HG02943 (cell line): ENCODE data around the gene VSTM2B.

Experiments
- ATAC-seq: cut with Tn5 transposase; IDR thresholded peaks from one replicate; pipeline ENCODE4 v1.9.1; 2021; ENCODE audit warnings: mild to moderate bottlenecking, low read depth, moderate library complexity; ENCODE audit not compliant: unreplicated experiment

The VSTM2B gene

DNA sequence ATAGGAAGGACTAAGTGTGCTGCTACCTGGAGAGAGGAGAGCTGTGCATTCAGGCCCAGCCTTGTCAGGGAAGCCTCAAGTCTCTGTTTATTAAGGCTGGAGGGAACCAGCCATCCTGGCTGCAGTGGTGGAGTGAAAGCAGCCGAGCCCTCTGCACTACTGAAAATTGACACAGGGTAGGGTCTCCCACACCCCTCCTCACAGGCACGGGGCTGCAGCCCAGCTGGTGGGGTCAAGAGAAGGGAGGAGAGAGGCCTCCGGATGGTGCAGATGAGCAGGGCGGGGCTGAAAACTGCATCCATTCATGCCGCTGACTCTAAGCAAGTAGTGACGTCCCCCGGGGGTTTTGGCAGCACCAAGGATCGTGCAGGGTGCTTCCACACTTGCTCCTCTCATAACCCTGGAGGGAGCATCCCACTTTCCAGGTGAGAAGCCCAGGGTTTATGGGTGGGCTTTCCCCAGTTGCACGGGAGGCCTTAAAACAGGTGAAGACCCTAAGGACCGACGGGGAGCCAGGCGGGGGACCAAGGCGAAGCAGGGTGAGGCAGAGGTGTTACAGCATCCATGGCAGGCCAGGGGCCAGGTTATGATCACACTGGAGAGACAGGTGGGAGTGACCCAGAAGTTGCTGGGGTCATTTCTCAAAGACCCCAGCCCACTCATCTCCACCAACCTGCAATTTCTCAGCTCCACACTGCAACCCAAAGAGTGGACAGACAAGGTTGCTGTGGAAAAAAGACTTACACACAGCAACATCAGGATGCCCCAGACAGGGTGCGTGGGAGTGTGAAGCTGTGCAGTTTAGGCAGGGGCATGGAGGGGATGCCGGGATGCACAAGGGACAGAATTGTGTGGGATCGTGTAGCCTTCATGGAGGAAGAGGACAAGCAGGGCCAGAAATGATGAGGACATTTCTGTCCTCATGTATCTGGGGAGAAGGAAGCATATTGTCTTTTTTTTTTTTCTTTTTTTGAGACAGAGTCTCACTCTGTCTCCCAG lies 36.8 kb downstream of the VSTM2B start:
- no peak for ATAC-seq

DNA sequence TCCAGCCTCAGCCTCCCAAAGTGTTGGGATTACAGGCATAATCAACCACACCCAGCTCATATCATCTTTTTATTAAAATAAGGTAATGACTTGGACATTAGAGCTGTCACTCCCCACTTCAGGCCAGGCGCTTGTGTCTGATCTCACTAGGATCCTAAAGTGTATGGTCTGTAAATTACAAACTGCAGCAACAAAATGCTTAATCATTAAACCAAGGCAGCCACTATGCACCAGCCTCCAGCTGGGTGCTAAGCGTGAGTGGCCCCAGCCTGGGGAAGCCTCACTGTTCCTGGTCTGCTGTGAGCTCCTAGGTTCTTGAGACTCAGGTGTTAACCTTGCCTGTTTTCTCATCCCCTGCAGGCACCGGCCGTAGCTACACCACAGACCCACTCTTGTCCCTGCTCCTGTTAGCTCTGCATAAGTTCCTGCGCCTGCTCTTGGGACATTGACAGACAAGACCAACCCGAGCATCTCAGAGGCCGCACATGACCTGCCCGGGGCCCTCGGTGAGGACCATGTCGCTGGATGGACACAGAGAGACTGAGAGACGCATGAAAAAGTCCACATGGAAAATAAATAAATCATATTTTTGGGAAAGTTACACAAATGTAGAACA lies 37.8 kb downstream of the VSTM2B start:
- no peak for ATAC-seq

DNA sequence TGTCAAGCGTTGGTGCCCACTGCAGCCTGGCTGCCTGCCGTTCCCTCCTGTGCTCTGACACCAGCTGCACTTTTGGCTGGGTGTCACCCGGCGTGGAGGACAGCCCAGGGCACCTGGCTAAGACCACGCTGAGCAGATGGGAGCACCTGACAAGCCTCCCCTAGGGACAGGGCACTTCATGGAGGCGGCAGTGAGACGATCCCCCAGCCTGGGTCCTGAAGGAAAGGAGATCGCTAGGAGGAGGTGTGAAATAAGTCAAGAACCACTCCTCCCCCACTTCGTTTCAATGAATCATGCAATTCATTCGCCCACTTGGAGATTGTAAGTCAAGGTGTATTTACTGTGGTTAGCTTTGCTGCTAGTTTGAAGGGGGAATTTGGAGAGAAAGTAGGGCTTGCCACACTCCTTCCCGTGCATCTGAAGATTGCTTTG lies 38.8 kb downstream of the VSTM2B start:
- ATAC-seq: no peak

DNA sequence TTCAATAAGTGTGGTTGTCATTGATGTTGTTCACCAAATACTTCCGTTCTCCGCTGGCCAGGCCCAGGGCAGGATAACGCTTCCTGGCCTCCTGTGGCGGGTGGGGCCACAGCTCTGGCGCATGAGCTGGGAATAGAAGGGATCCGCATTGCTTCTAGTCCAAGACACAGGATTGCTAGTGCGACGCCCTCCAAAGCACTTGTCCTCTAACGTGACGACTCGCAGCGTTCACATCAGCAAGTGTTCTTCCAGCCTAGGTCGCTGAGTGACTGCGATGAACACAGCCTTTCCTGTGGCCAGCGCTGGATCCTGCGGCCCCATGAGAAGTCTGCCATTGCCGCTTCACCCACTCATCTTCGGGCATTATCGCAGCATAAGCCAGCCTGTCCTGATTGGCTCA lies 39.4 kb downstream of the VSTM2B start:
- ATAC-seq: no peak

DNA sequence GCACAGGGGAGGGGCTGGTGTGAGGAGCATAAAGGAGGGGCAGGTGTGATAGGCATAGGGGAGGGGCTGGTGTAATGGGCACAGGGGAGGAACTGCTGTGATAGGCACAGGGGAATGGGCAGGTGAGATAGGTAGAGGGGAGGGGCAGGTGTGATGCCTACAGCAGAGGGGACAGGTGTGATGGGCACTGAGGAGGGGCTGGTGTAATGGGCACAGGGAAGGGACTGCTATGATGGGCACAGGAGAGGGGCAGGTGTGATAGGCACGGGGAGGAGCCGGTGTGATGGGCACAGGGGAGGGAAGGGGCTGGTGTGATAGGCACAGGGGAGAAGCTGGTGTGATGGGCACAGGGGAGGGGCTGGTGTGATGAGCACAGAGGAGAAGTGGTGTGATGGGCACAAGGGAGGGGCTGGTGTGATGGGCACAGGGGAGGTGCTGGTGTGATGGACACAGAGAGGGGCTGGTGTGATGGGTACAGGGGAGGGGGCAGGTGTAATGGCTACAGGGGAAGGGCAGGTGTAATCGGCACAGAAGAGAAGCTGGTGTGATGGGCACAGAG lies 40.8 kb downstream of the VSTM2B start:
- ATAC-seq: no peak

DNA sequence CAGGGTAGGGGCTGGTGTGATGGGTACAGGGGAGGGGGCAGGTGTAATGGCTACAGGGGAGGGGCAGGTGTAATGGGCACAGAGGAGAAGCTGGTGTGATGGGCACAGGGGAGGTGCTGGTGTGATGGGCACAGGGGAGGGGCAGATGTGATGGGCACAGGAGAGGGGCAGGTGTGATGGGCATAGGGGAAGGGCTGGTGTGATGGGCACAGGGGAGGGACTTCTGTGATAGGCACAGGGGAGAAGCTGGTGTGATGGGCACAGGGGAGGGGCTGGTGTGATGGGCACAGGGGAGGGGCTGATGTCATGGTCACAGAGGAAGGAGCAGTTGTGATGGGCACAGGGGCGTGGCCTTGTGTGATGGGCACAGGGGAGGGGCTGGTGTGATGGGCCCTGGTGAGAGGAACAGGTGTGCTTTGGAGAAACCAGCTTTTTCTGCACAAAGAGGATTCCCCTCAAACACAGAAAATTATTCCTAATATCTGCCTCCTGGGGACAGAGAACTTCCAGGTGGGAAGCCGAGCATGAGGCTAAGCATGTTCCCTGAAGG lies 41.6 kb downstream of the VSTM2B start:
- ATAC-seq: no peak

DNA sequence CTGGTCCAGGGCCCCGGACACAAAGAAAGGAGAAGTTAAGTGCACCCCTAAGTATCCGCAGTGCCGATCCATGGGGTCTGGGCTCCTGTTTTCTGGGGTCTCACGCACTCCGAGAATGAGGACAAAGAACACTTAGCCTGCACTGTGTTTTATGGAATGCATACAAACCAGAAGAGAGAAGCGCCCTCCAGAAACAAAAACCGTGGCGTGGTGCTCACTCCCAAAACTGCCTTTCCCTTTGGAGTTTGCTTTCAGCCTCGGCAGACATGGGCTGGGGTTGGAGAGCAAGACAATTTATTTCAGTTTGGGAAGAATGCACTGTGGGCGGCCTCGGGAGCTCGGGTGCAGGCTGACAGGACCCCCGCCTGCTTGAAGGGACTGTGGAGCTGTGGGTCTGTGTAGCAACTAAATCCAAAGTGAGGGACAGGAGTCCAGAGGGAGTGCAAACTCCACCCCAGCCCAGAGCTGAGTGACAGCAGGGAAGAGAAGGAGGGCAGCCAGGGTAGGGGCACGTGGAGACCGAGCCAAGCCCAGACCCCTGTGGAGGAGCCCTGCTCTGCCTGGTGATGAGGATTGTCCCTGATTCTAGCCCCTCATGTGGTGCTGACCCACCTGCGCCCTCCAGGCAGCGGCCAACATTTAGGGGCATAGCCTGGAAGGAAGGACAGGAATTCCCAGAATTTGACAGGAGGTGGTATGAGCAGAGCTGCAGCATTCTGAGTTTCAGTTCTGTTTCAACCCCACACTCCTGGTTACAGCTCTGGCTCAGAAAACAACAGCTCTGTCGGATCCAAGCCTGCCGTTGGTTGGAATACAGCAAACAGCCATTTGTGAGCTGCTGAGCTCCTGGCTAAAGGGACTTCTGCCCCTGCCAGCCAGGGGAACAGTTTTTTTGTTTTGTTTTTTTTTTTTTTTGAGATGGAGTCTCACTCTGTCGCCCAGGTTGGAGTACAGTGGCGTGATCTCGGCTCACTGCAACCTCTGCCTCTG lies 42.5 kb downstream of the VSTM2B start:
- ATAC-seq: no peak

DNA sequence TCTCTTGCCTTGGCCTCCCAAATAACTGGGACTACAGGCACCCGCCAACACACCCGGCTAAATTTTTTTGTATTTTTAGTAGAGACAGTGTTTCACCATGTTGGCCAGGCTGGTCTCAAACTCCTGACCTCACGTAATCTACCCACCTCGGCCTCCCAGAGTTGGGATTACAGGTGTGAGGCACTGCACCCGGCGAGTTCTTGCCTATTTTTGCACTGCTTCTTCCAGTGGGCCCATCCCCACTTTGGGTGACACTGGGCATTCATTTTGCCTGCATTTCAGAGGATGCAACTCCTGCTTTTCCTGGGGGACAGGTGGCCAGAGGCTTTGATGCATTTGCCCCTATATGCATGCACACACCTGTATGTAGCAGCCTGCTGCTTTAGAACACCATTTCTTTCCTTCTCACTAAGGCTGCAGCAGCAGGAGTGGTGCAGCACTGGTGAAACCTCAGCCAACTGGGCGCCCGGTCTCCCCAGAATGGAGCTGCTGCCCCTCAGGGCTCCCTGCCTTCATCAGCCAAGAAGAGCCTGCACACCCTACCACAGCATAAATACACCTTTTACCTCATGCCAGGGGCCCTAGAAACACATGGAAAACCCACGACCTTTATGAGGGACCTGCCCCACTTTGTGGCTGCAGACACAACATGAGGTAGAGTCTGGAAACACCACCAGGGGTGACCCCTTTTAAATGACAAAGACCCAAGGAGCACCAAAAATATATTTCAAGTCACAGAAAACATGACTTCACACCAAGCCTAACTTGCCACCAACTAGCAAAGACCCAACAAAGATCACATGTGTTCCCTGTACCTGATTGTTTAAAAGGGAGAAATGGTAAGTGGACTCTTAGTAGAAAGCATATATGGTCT lies 43.5 kb downstream of the VSTM2B start:
- no peak for ATAC-seq

DNA sequence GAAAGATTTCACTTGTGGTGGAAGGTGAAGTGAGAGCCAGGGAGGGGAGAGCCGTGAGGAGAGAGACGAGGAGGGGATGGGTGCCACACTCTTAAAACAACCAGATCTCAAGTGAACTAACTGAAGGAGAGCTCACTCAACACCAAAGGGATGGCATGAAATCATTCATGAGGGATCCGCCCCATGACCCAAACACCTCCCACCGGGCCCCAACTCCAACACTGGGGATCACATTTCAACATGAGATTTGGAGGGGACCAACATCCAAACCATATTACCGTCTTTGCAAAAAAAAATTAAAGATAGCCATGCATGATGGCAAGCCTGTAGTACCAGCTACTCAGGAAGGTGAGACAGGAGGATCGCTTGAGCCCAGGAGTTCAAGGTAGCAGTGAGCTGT lies 45.4 kb downstream of the VSTM2B start:
- ATAC-seq: no peak

DNA sequence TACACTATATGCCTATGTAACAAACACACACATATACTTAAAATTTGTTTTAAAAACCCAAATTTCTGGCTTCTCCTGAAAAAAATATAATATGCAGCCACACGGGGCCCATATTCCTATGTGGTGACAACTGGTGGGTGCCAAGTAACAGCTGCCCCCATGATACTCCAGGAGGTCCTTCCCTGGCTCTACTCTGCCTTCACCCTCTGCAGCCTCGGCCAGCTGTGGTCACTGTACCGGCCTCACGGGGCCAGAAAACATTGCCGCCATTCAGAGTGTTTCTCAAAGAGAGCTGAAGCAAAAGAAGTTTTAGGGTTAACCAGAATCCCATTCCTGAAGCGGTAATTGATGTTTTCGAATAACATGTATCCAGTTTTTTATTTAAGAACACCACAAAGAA lies 47.7 kb downstream of the VSTM2B start:
- no peak for ATAC-seq

DNA sequence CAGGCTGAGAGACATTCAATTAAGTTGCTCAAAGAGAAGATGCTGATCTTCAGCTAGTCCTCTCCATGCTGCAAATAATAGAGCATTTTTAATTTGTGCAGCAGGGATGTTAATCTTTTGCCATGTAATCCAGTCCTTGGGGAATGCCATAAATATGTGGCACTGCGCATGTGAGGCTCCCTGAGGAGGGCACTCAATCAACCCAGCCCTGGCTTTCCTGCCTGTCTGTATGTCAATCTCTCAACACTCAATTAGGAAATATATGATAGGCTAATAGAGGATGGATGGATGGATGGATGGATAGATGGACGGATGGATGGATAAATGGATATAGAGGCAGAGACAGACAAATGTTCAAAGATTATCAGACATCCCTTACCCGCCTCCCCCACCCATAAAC lies 48.7 kb downstream of the VSTM2B start:
- no peak for ATAC-seq

DNA sequence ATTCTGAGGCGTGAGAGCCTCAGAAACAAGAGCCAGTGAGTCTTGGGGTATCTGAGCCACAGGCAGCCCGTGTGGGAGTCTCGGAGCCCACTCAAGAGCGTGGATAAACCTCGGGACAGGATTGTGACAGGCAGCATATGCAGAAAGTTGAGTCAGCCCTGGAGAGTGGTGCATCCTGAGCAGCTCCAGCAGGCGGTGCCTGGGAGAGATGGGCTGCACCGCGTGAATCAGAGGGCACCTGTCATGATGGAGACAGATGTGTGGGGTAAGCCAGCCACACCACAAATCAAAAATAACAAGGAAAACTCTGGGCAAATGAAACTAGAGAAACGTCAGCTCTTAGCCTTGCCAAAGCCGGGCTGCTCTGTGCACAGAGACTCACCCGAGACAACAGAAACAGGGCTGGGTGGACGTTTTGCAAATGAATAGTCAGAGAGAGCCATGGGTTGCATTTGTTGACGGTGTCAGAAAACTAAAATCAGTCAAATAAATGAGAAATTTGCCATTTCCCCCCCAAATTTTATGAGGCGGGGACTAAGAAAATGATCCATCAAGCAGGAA lies 50.3 kb downstream of the VSTM2B start:
- no peak for ATAC-seq

DNA sequence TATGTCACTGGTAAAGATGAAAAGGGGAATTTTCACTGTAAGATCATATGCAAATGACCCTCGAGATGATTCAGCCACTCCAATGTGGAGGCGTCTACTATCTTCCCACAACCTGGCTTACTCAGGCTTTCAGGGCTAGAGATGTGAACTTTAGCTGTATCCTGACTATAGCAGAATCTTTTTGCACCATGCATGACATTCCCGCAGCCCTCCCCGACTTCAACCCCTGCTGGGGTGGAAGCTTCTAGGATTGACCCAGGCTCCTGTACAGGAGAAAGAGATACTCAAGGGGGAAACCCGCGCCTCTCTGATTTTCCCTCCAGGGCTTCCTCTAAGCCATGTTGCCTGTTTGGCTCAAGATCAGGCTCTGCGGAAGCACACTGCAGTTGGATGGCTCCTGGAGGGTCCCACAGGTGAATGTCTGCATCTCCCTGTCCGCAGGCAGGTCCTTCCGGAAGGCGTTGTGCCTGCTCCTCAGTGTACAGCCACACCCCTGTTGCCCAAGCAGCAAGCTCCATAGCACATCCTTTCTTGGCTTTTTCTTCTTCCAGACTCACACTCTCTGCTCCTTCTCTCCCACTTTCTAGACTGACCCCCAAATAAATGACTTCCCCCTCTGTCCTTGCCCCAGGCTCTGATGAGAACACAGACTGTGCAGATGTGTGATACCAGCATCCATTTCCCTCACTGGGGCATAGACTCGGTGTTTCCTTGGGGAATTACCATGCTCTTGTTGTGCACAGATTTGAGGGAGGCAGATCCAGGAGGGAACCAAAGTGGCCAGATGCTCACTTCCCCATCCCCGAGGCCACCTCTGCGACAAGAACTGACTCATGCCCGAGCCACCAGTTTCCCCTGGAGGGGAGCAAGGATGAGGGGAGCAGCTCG lies 51.2 kb downstream of the VSTM2B start:
- ATAC-seq: no peak

DNA sequence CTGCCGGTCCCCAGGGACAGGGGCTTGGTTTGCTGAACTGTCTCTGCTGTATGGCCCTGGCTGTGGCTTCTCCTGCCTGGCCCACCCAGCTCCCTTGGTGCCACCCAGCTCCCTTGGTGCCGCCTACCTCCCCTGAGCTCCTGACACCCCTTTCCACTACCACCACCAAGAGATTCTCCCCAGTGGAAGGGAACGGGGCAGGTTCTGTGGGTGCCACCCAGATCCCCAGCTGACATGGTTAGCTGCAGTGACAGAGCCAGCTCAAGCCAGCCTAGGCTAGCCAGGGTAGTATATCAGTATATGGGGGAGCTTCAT lies 51.8 kb downstream of the VSTM2B start:
- ATAC-seq: no peak

DNA sequence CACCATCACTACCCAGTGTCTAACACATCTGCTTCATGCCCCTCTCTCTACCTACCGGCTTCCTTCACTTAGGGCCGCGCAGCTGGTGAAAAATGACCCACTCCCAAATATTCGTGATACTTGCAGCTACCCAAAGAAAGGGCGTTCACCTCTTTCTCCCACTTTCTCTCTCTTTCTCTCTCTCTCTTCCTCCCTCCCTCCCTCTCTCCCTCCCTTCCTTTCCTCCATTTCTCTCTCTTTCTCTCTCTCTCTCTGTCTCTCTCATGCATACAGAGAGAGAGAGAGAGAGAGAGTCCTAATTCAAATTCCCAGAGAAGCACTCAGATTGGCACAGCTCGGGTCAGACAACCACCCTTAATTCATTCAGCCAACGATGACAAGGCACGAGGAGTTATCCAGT lies 52.6 kb downstream of the VSTM2B start:
- ATAC-seq: no peak

DNA sequence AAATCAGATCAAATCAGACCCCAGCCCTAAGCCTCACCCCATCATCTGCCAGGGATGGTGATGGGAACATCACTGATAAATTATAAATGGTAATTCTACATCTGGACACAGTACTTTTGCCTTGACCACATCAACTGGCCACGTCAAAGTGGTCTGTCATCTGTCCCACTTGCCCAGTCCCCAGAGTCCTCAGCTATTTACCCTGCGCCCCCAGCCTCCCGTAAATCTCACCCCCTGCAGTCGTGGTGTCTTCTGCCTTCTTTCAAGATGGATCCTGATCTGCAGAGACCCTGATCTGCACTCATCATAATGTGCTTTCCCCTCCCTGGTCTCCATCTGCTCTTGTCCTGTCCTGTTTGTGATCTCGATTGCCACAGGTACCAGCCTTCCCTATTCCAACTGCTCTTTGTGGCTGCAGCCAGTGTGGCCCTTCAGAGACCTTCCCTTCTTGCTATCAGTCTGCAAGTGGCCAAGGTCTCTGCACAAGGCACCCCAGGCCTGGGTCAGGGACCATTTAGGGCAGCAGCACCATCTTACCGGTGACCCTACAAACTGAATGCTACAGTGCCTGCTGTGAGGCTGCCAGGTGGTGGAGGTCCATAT lies 53.6 kb downstream of the VSTM2B start:
- ATAC-seq: no peak

DNA sequence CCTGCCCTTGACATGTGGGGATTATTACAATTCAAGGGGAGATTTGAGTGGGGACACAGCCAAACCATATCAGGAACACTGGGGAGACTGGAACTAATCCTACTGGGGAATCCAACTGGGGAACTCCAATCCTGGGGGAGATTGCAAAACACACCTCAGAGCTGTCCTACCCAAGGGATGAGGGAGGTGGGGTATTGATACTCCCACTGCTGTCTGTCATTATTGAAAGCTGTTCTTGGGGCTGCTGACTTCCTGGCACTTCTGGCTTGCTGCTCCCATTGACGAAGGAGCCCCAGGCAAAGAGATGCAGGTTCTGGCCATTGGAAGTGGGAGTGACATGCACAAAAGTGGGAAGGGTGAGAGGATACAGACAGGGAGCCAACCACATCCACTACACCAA lies 55.6 kb downstream of the VSTM2B start:
- ATAC-seq: no peak
